Lung (tissue), 12 donors: Measurements from ENCODE around the gene PVALEF. TPM values are rescaled to one million over a fixed set of nuclear protein-coding genes. Genes with fewer than 3 reads are reported as not detected.

ENCODE experiments used
- ATAC-seq: fragments of 200-7000 bp; cut with Tn5 transposase; one replicate; pipeline ENCODE4 v1.9.1; 2020; ENCODE audit warnings: moderate number of reproducible peaks; ENCODE audit not compliant: insufficient read depth, low FRiP score
- DNase-seq, 3 donors: peaks; one replicate each; pipeline ENCODE4 v3.0.0-alpha.2; 2013 to 2017
- H3K27ac ChIP-seq, 2 donors: one replicate each; pipeline ENCODE4 v1.5.1; 2013; ENCODE audit warnings: mild to moderate bottlenecking in 2 of 2, moderate library complexity in 2 of 2, control low read depth in 1 of 2, inconsistent platforms in 1 of 2, low read depth in 1 of 2, low read length in 1 of 2
- H3K27me3 ChIP-seq, 3 donors: one replicate each; pipeline ENCODE4 v1.5.1; 2013; ENCODE audit warnings: low read length in 2 of 3; ENCODE audit not compliant: control insufficient read depth in 3 of 3, insufficient read depth in 3 of 3
- H3K36me3 ChIP-seq, 4 donors: one replicate each; pipeline ENCODE4 v1.5.1; 2013; ENCODE audit warnings: low read length in 4 of 4, mild to moderate bottlenecking in 1 of 4, moderate library complexity in 1 of 4; ENCODE audit not compliant: control insufficient read depth in 4 of 4, insufficient read depth in 4 of 4
- H3K4me1 ChIP-seq, 5 donors: one replicate each; pipeline ENCODE4 v1.5.1; 2013; ENCODE audit warnings: low read length in 5 of 5, mild to moderate bottlenecking in 2 of 5, moderate library complexity in 1 of 5; ENCODE audit not compliant: control insufficient read depth in 5 of 5, insufficient read depth in 5 of 5
- H3K4me3 ChIP-seq: one replicate; pipeline ENCODE4 v1.5.1; 2013; ENCODE audit warnings: mild to moderate bottlenecking, control low read depth, moderate library complexity
- H3K9ac ChIP-seq, 2 donors: one replicate each; pipeline ENCODE4 v1.5.1; 2013; ENCODE audit warnings: low read length in 2 of 2, control low read depth in 1 of 2; ENCODE audit not compliant: insufficient read depth in 1 of 2
- H3K9me3 ChIP-seq, 4 donors: one replicate each; pipeline ENCODE4 v1.5.1; 2013; ENCODE audit warnings: low read length in 3 of 4, mild to moderate bottlenecking in 1 of 4, moderate library complexity in 1 of 4; ENCODE audit not compliant: control insufficient read depth in 4 of 4, insufficient read depth in 3 of 4
- CTCF ChIP-seq: IDR thresholded peaks from 2 replicates; pipeline ENCODE4 v1.5.1; 2012; ENCODE audit warnings: mild to moderate bottlenecking; ENCODE audit errors: control extremely low read depth, extremely low read depth
- WGBS, 2 donors: extraction: QIAGEN DNeasy Blood & Tissue Kit; methylation state at CpG; one replicate each; pipeline ENCODE4 v1.1.7; 2013; 5-methylcytosine and 5-hydroxymethylcytosine counted together
- polyA plus RNA-seq, 2 donors: library from polyadenylated mRNA; stranded (reverse); fragments of 200-250 nt; gene quantifications; one replicate each; pipeline ENCODE4 v1.2.1, GENCODE V29; 2013
- total RNA-seq, 2 donors: library from RNA; depleted of rRNA in 1 of 2; stranded (reverse); fragments of >200 nt in 1 of 2; gene quantifications; one replicate each; pipeline ENCODE4 v1.2.1, GENCODE V29; 2014 to 2021
- donor health status: control.
- donor health status: control.
- donor health status: Bipolar disorder and iron deficiency.
- donor health status: healthy.
- donor health status: DM: yes; HTN: yes; CAD: no.

The PVALEF gene
- total and polyA plus RNA-seq, 4 donors = not detected

- H3K27ac ChIP-seq = no peak overlapping the region
- H3K4me3 ChIP-seq = no peak overlapping the region
- no peak for ATAC-seq
- no peak overlapping the region for H3K9ac ChIP-seq
- H3K36me3 ChIP-seq = peaks cover 0 to 5% (median 2%) of the 10 kb centered on the region in 4 donors
- no peak for TF ChIP-seq CTCF
- no peaks in the 10 kb centered on the region for H3K27me3 ChIP-seq
- no peak for DNase-seq
- no peaks in the 10 kb centered on the region for H3K9me3 ChIP-seq
- peaks cover 0 to 12% (median 4%) of the 10 kb centered on the region in 5 donors for H3K4me1 ChIP-seq
- 93 to 97% methylated on average over 18 of the region's 18 CpGs for WGBS, 2 donors
Measured at GRCh38 chr17:81217491-81217890, 52.2 kb downstream of the PVALEF start.

GRCh38 chr17:81218459-81218858, 53.2 kb downstream of the PVALEF start:
- 91 to 93% methylated on average over 13 of the region's 13 CpGs for WGBS, 2 donors
- ATAC-seq (no peak), DNase-seq (no peak)
- Histone ChIP-seq H3K27me3 (no peaks in the 10 kb centered on the region), H3K4me1 (peaks cover 0 to 15% (median 4%) of the 10 kb centered on the region in 5 donors), H3K27ac (no peak overlapping the region), H3K4me3 (no peak overlapping the region), H3K36me3 (peaks cover 0 to 5% (median 2%) of the 10 kb centered on the region in 4 donors), H3K9ac (no peak overlapping the region), H3K9me3 (no peaks in the 10 kb centered on the region)
- TF ChIP-seq CTCF = no peak

GRCh38 chr17:81218991-81219390, 53.7 kb downstream of the PVALEF start:
- Histone ChIP-seq H3K9me3 (no peaks in the 10 kb centered on the region), H3K27me3 (no peaks in the 10 kb centered on the region), H3K27ac (no peak overlapping the region), H3K4me1 (peaks cover 0 to 17% (median 4%) of the 10 kb centered on the region in 5 donors), H3K36me3 (peaks cover 0 to 5% (median 2%) of the 10 kb centered on the region in 4 donors), H3K9ac (no peak overlapping the region), H3K4me3 (no peak overlapping the region)
- ATAC-seq (no peak), DNase-seq (no peak)
- TF ChIP-seq CTCF = no peak
- WGBS, 2 donors = 94 to 100% methylated on average over 11 of the region's 11 CpGs

- no peaks in the 10 kb centered on the region for H3K9me3 ChIP-seq
- DNase-seq = no peak
- H3K27me3 ChIP-seq = no peaks in the 10 kb centered on the region
- peaks cover 0 to 5% (median 2%) of the 10 kb centered on the region in 4 donors for H3K36me3 ChIP-seq
- H3K27ac ChIP-seq = no peak overlapping the region
- no peak for ATAC-seq
- H3K9ac ChIP-seq = no peak overlapping the region
- peaks cover 0 to 17% (median 4%) of the 10 kb centered on the region in 5 donors for H3K4me1 ChIP-seq
- no peak overlapping the region for H3K4me3 ChIP-seq
- no peak for TF ChIP-seq CTCF
- 94 to 95% methylated on average over 24 of the region's 24 CpGs for whole genome bisulfite sequencing, 2 donors
Measured at GRCh38 chr17:81219476-81220180, 54.3 kb downstream of the PVALEF start.
